OCI-LY7 (cell line): Measurements from ENCODE around the gene CNGA1.

ENCODE experiments used
- CTCF ChIP-seq: fragments of 200-600 bp; sonication (generic); conservative IDR thresholded peaks from 2 replicates; pipeline ENCODE4 v1.5.1; 2014; ENCODE audit warnings: mild to moderate bottlenecking, antibody characterized with exemption, low read length, moderate library complexity, mixed read lengths
- EZH2phosphoT487 ChIP-seq: fragments of 200-600 bp; sonication (generic); IDR thresholded peaks from 2 replicates; pipeline ENCODE4 v1.6.1; 2018; ENCODE audit warnings: low read depth, borderline replicate concordance, mild to moderate bottlenecking, mixed run types, antibody characterized with exemption, low read length, moderate library complexity, mixed read lengths

DNA sequence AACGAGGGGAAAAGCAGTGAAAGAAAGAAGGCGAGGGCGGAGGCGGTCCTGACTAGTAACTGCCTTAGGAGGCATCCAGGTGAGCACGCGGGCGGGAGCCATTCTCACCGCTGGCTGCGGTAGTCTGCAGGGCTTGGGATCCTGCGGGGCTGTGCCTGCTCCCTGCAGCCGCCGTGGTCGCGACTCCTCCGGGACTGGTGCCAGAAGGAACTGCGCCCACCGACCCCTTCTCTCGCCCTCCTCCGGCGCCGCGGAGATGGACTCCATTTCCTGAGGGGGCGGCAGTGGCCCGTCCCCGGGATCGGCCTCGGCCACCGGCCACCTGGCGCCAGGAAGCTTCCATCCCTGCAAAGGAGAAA lies 102.6 kb downstream of the CNGA1 start:
- peak; percentile 31; the same call in 1 of the 2 replicates for TF ChIP-seq CTCF
- no peak for TF ChIP-seq EZH2phosphoT487
